AG09319 (cell line): ENCODE measurements around the gene MADD.

Experiments
- DNase-seq: peaks from one replicate; pipeline ENCODE4 v3.0.0-alpha.2; 2010; ENCODE audit warnings: low read depth; ENCODE audit errors: extremely low read depth
- CTCF ChIP-seq: IDR thresholded peaks from 2 replicates; pipeline ENCODE4 v1.5.1; 2011; ENCODE audit warnings: low read depth, mild to moderate bottlenecking, inconsistent platforms, low read length, moderate library complexity

MADD gene

GRCh38 chr11:47349521-47350095, 79.7 kb downstream of the MADD start:
- no peak for DNase-seq
- TF ChIP-seq CTCF, result no peak

- DNase-seq, result no peak
- TF ChIP-seq CTCF, result no peak
Observed at GRCh38 chr11:47350315-47350714, 80.4 kb downstream of the MADD start.

- no peak for TF ChIP-seq CTCF
Observed at GRCh38 chr11:47351156-47352126, 81.5 kb downstream of the MADD start.

GRCh38 chr11:47352556-47352955, 82.6 kb downstream of the MADD start, which contains the start of gene MYBPC3:
TSS of gene MYBPC3 (minus strand) at chr11:47352702. CDS start at chr11:47352647, 55 bp downstream.
- no peak for TF ChIP-seq CTCF
- no peak for DNase-seq

More at GRCh38 chr11:47351156-47352126, 81.5 kb downstream of the MADD start:
- no peak for DNase-seq

- TF ChIP-seq CTCF, result no peak
- no peak for DNase-seq
Observed at GRCh38 chr11:47353978-47354774, 84.2 kb downstream of the MADD start.

GRCh38 chr11:47354913-47355282, 85.0 kb downstream of the MADD start:
- TF ChIP-seq CTCF, result no peak
- DNase-seq, result no peak
